Measurements from ENCODE around the gene BTNL8. TPM values are rescaled to one million over a fixed set of nuclear protein-coding genes. Genes with fewer than 3 reads are reported as not detected.

Gene BTNL8
- total and polyA plus RNA-seq, 2 of the 13 experiments (the other 11 are each of a cell fraction or from before 2014, with no cell fraction given): not detected

- TF ChIP-seq MTERF4 (CRISPR knock-in tag; IDR thresholded peaks at IDR 0.05) (0 out of 2 replicates have a peak, but pooled peaks have one; percentile 23), ZNF281 (CRISPR knock-in tag; IDR thresholded peaks at IDR 0.05; ENCODE audit: borderline replicate concordance) (0 out of 2 replicates have a peak, but pooled peaks have one; percentile 15), SOX6 (IDR thresholded peaks at IDR 0.05) (no peak), SOX6 (CRISPR knock-in tag; IDR thresholded peaks at IDR 0.05) (0 out of 2 replicates have a peak, but pooled peaks have one; percentile 2), ZNF780A (CRISPR knock-in tag; IDR thresholded peaks at IDR 0.05) (no peak), GATAD2A (CRISPR knock-in tag; IDR thresholded peaks at IDR 0.05) (0 out of 2 replicates have a peak, but pooled peaks have one; percentile 6)
Observed at GRCh38 chr5:180860273-180860886, 38.6 kb upstream of the BTNL8 start (continued).

Measured in HepG2 (cell line).